Measurements from ENCODE around the gene LUC7L3. TPM values are rescaled to one million over a fixed set of nuclear protein-coding genes. Genes with fewer than 3 reads are reported as not detected.
A peak's percentile ranks its signal among the peaks of the same experiment; 100 is the strongest.

Gene LUC7L3
- total RNA-seq, 1 donor from 2014 or later = 32.0 TPM

GRCh38 chr17:50763716-50764475 is 44.5 kb downstream of the LUC7L3 start:
- intact Hi-C loops (cut with DNase I) = no loop called here
- no peaks in the 10 kb centered on the region for H3K9me3 ChIP-seq
- H3K4me1 ChIP-seq = peaks cover 6 to 11% of the 10 kb centered on the region in 2 donors
- no peaks in the 10 kb centered on the region for H3K36me3 ChIP-seq
- H3K27me3 ChIP-seq = no peaks in the 10 kb centered on the region
- TF ChIP-seq, protein P1, sequence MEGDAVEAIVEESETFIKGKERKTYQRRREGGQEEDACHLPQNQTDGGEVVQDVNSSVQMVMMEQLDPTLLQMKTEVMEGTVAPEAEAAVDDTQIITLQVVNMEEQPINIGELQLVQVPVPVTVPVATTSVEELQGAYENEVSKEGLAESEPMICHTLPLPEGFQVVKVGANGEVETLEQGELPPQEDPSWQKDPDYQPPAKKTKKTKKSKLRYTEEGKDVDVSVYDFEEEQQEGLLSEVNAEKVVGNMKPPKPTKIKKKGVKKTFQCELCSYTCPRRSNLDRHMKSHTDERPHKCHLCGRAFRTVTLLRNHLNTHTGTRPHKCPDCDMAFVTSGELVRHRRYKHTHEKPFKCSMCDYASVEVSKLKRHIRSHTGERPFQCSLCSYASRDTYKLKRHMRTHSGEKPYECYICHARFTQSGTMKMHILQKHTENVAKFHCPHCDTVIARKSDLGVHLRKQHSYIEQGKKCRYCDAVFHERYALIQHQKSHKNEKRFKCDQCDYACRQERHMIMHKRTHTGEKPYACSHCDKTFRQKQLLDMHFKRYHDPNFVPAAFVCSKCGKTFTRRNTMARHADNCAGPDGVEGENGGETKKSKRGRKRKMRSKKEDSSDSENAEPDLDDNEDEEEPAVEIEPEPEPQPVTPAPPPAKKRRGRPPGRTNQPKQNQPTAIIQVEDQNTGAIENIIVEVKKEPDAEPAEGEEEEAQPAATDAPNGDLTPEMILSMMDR (IDR thresholded peaks at IDR 0.05) = no peak
- no peak overlapping the region for H3K4me3 ChIP-seq
- no peak for DNase-seq (ENCODE audit: low spot score in 2 of 2)
- peak overlapping the region in 1 of 2 donors; percentile 23 for H3K27ac ChIP-seq

GRCh38 chr17:50764734-50765149 is 45.3 kb downstream of the LUC7L3 start:
- Histone ChIP-seq H3K4me3 (no peak overlapping the region), H3K27ac (peak overlapping the region in 1 of 2 donors; percentile 23), H3K4me1 (peaks cover 6 to 11% of the 10 kb centered on the region in 2 donors), H3K36me3 (no peaks in the 10 kb centered on the region), H3K9me3 (no peaks in the 10 kb centered on the region), H3K27me3 (no peaks in the 10 kb centered on the region)
- no peak for DNase-seq (ENCODE audit: low spot score in 2 of 2)
- TF ChIP-seq, protein P1 (IDR thresholded peaks at IDR 0.05) = no peak
- intact Hi-C loops (cut with DNase I) = no loop called here

DNA sequence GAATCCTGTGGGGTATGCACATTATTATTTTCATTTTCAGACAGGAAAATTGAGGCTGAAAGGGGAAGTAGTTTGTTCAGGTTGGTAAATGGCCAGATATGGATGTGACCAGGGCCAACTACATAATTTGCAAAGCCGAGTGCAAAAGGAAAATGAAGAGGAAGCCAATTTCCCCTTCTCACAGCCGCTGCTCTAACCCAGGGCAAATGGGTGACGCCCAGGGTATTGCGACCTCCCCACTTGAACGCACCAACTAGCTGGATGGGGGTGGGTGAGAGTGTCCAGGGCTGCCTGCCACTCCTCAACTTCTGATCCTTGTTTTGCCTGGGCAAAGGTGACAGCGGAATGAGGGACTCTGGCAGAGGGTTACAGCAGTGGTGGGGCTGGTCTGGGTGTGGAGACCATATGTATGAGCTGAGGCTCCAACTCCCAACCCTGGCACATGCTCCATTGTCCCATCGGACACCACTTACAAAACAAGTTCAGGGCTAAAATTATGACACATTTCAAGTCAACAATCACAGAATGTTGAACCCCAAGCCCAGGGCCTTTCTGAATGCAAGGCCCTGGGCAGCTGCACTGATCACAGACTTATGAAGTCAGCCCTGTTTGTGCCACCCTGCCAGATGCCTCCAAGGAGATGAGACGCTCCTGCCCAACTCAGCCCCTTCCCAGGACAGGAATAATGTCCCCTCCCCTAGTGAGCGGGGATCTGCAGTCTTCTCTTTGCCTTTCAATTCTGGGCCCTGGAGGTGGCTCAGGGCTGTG is 46.2 kb downstream of the LUC7L3 start:
- TF ChIP-seq, protein P1 (IDR thresholded peaks at IDR 0.05) = no peak
- intact Hi-C loops (cut with DNase I) = no loop called here
- H3K9me3 ChIP-seq = no peaks in the 10 kb centered on the region
- H3K4me3 ChIP-seq = no peak overlapping the region
- H3K27me3 ChIP-seq = no peaks in the 10 kb centered on the region
- no peak for DNase-seq (ENCODE audit: low spot score in 2 of 2)
- no peaks in the 10 kb centered on the region for H3K36me3 ChIP-seq
- no peak overlapping the region for H3K27ac ChIP-seq
- peaks cover 6 to 11% of the 10 kb centered on the region in 2 donors for H3K4me1 ChIP-seq

GRCh38 chr17:50766222-50767023 is 47.0 kb downstream of the LUC7L3 start:
- Histone ChIP-seq H3K27me3 (no peaks in the 10 kb centered on the region), H3K27ac (no peak overlapping the region), H3K4me3 (no peak overlapping the region), H3K4me1 (peaks cover 6 to 11% of the 10 kb centered on the region in 2 donors), H3K36me3 (no peaks in the 10 kb centered on the region), H3K9me3 (no peaks in the 10 kb centered on the region)
- intact Hi-C loops (cut with DNase I) = no loop called here
- TF ChIP-seq, protein P1 (IDR thresholded peaks at IDR 0.05) = no peak
- DNase-seq (ENCODE audit: low spot score in 2 of 2) = no peak

GRCh38 chr17:50767030-50767429 is 47.6 kb downstream of the LUC7L3 start:
- H3K9me3 ChIP-seq = no peaks in the 10 kb centered on the region
- no peak overlapping the region for H3K27ac ChIP-seq
- DNase-seq (ENCODE audit: low spot score in 2 of 2) = no peak
- H3K4me3 ChIP-seq = no peak overlapping the region
- intact Hi-C loops (cut with DNase I) = no loop called here
- H3K4me1 ChIP-seq = peaks cover 6 to 11% of the 10 kb centered on the region in 2 donors
- no peaks in the 10 kb centered on the region for H3K36me3 ChIP-seq
- TF ChIP-seq, protein P1 (IDR thresholded peaks at IDR 0.05) = no peak
- H3K27me3 ChIP-seq = no peaks in the 10 kb centered on the region
